T-helper 2 cell treated with Interferon-gamma antibody and Interleukin-4, amounts not matched to agents 5 μg/mL and 100 μg/mL, for 36 hours (primary cell): ENCODE results near the gene UBE2V1.

ENCODE experiments used
- DNase-seq: peaks from one replicate; pipeline ENCODE4 v3.0.0; 2021; ENCODE audit warnings: low spot score
- H3K27ac Mint-ChIP-seq: one replicate; pipeline ENCODE4 v1.8.0; 2021; ENCODE audit warnings: mild to moderate bottlenecking, mixed read lengths
- H3K27me3 Mint-ChIP-seq: one replicate; pipeline ENCODE4 v1.8.0; 2021; ENCODE audit warnings: low read depth, mixed read lengths
- H3K36me3 Mint-ChIP-seq: one replicate; pipeline ENCODE4 v1.8.0; 2021; ENCODE audit warnings: low read depth, mixed read lengths
- H3K4me1 Mint-ChIP-seq: one replicate; pipeline ENCODE4 v1.8.0; 2021; ENCODE audit warnings: low read depth, mixed read lengths
- H3K4me3 Mint-ChIP-seq: one replicate; pipeline ENCODE4 v1.8.0; 2022; ENCODE audit warnings: mild to moderate bottlenecking, moderate library complexity, mixed read lengths
- H3K9me3 Mint-ChIP-seq: one replicate; pipeline ENCODE4 v1.8.0; 2021; ENCODE audit warnings: mixed read lengths

Gene UBE2V1

GRCh38 chr20:50052550-50053361 is 60.2 kb downstream of the UBE2V1 start:
- Mint-ChIP-seq H3K36me3 (no peaks in the 10 kb centered on the region), H3K9me3 (no peaks in the 10 kb centered on the region), H3K4me3 (no peak overlapping the region), H3K27ac (no peak overlapping the region), H3K4me1 (peaks cover 13% of the 10 kb centered on the region), H3K27me3 (peaks cover 9% of the 10 kb centered on the region)
- no peak for DNase-seq

GRCh38 chr20:50050660-50051308 is 62.2 kb downstream of the UBE2V1 start:
- no peak for DNase-seq
- no peaks in the 10 kb centered on the region for H3K36me3 Mint-ChIP-seq
- H3K4me3 Mint-ChIP-seq, result no peak overlapping the region
- no peak overlapping the region for H3K27ac Mint-ChIP-seq
- no peaks in the 10 kb centered on the region for H3K9me3 Mint-ChIP-seq
- H3K4me1 Mint-ChIP-seq, result peaks cover 11% of the 10 kb centered on the region
- peaks cover 10% of the 10 kb centered on the region for H3K27me3 Mint-ChIP-seq

GRCh38 chr20:50050214-50050613 is 62.7 kb downstream of the UBE2V1 start:
- DNase-seq, result no peak
- no peaks in the 10 kb centered on the region for H3K9me3 Mint-ChIP-seq
- no peak overlapping the region for H3K27ac Mint-ChIP-seq
- no peak overlapping the region for H3K4me3 Mint-ChIP-seq
- no peaks in the 10 kb centered on the region for H3K36me3 Mint-ChIP-seq
- H3K4me1 Mint-ChIP-seq, result peaks cover 11% of the 10 kb centered on the region
- H3K27me3 Mint-ChIP-seq, result peaks cover 10% of the 10 kb centered on the region

- H3K36me3 Mint-ChIP-seq, result no peaks in the 10 kb centered on the region
- no peak overlapping the region for H3K27ac Mint-ChIP-seq
- no peak for DNase-seq
- no peaks in the 10 kb centered on the region for H3K9me3 Mint-ChIP-seq
- peaks cover 10% of the 10 kb centered on the region for H3K27me3 Mint-ChIP-seq
- H3K4me3 Mint-ChIP-seq, result no peak overlapping the region
- peaks cover 11% of the 10 kb centered on the region for H3K4me1 Mint-ChIP-seq
These were observed 63.4 kb downstream of the UBE2V1 start for GRCh38 chr20:50049442-50050026.

GRCh38 chr20:50048420-50049166 is 64.4 kb downstream of the UBE2V1 start:
- peak; percentile 8 for DNase-seq
- Mint-ChIP-seq H3K4me1 (peaks cover 11% of the 10 kb centered on the region), H3K4me3 (no peak overlapping the region), H3K27me3 (peaks cover 10% of the 10 kb centered on the region), H3K9me3 (no peaks in the 10 kb centered on the region), H3K27ac (no peak overlapping the region), H3K36me3 (no peaks in the 10 kb centered on the region)

- peaks cover 7% of the 10 kb centered on the region for H3K27me3 Mint-ChIP-seq
- no peak overlapping the region for H3K4me3 Mint-ChIP-seq
- no peak overlapping the region for H3K27ac Mint-ChIP-seq
- no peak for DNase-seq
- no peaks in the 10 kb centered on the region for H3K9me3 Mint-ChIP-seq
- H3K36me3 Mint-ChIP-seq, result no peaks in the 10 kb centered on the region
- H3K4me1 Mint-ChIP-seq, result peaks cover 13% of the 10 kb centered on the region
These were observed 68.5 kb downstream of the UBE2V1 start for GRCh38 chr20:50044353-50044960.

- no peak for DNase-seq
- Mint-ChIP-seq H3K36me3 (no peaks in the 10 kb centered on the region), H3K4me1 (peaks cover 8% of the 10 kb centered on the region), H3K27me3 (peaks cover 6% of the 10 kb centered on the region), H3K9me3 (no peaks in the 10 kb centered on the region), H3K27ac (no peak overlapping the region), H3K4me3 (no peak overlapping the region)
These were observed 69.2 kb downstream of the UBE2V1 start for GRCh38 chr20:50043573-50044352.

- Mint-ChIP-seq H3K27me3 (peaks cover 5% of the 10 kb centered on the region), H3K4me3 (no peak overlapping the region), H3K36me3 (no peaks in the 10 kb centered on the region), H3K9me3 (no peaks in the 10 kb centered on the region), H3K4me1 (peaks cover 2% of the 10 kb centered on the region), H3K27ac (no peak overlapping the region)
- no peak for DNase-seq
These were observed 70.3 kb downstream of the UBE2V1 start for GRCh38 chr20:50042370-50043313.

- H3K4me1 Mint-ChIP-seq, result peaks cover 2% of the 10 kb centered on the region
- peaks cover 5% of the 10 kb centered on the region for H3K27me3 Mint-ChIP-seq
- no peaks in the 10 kb centered on the region for H3K36me3 Mint-ChIP-seq
- H3K9me3 Mint-ChIP-seq, result no peaks in the 10 kb centered on the region
- no peak for DNase-seq
- H3K27ac Mint-ChIP-seq, result no peak overlapping the region
- H3K4me3 Mint-ChIP-seq, result no peak overlapping the region
These were observed 71.6 kb downstream of the UBE2V1 start for GRCh38 chr20:50041246-50041873.

GRCh38 chr20:50040432-50041245 is 72.3 kb downstream of the UBE2V1 start:
- H3K4me1 Mint-ChIP-seq, result peaks cover 2% of the 10 kb centered on the region
- no peaks in the 10 kb centered on the region for H3K9me3 Mint-ChIP-seq

GRCh38 chr20:50039706-50040431 is 73.1 kb downstream of the UBE2V1 start:
- H3K27ac Mint-ChIP-seq, result no peak overlapping the region
- DNase-seq, result no peak
- peaks cover 3% of the 10 kb centered on the region for H3K27me3 Mint-ChIP-seq
- no peaks in the 10 kb centered on the region for H3K36me3 Mint-ChIP-seq
- no peaks in the 10 kb centered on the region for H3K9me3 Mint-ChIP-seq
- H3K4me3 Mint-ChIP-seq, result no peak overlapping the region
- H3K4me1 Mint-ChIP-seq, result peaks cover 2% of the 10 kb centered on the region

More at GRCh38 chr20:50040432-50041245, 72.3 kb downstream of the UBE2V1 start:
- Mint-ChIP-seq H3K4me3 (no peak overlapping the region), H3K36me3 (no peaks in the 10 kb centered on the region), H3K27ac (no peak overlapping the region), H3K27me3 (peaks cover 3% of the 10 kb centered on the region)
- no peak for DNase-seq
